Psoas muscle (tissue), 8 donors: ENCODE results near the gene FOXN3. TPM values are rescaled to one million over a fixed set of nuclear protein-coding genes. Genes with fewer than 3 reads are reported as not detected.

ENCODE experiments used
- ATAC-seq, 4 donors: fragments of 200-7000 bp; cut with Tn5 transposase; one replicate each; pipeline ENCODE4 v1.9.1; 2020; ENCODE audit warnings: moderate library complexity in 3 of 4, mild to moderate bottlenecking in 2 of 4
- DNase-seq, 2 donors: peaks; one replicate each; pipeline ENCODE4 v3.0.0-alpha.2; 2020
- H3K27ac ChIP-seq: fragments of 200-600 bp; one replicate; pipeline ENCODE4 v1.8.0; 2022
- H3K27me3 ChIP-seq, 3 donors: fragments of 200-600 bp in 1 of 3; one replicate each; pipeline versions ENCODE4 v1.6.1 to v1.8.0; 2013 to 2022; ENCODE audit warnings: low read length in 2 of 3, mild to moderate bottlenecking in 2 of 3, moderate library complexity in 1 of 3; ENCODE audit not compliant: insufficient read depth in 3 of 3
- H3K36me3 ChIP-seq, 2 donors: fragments of 200-600 bp in 1 of 2; one replicate each; pipeline versions ENCODE4 v1.6.1 to v1.8.0; 2013 to 2022; ENCODE audit warnings: low read depth in 1 of 2, mild to moderate bottlenecking in 1 of 2, moderate library complexity in 1 of 2; ENCODE audit not compliant: insufficient read depth in 1 of 2
- H3K4me1 ChIP-seq: fragments of 200-600 bp; one replicate; pipeline ENCODE4 v1.8.0; 2022
- H3K4me3 ChIP-seq: fragments of 200-600 bp; one replicate; pipeline ENCODE4 v1.8.0; 2022; ENCODE audit warnings: mild to moderate bottlenecking
- H3K9me3 ChIP-seq: fragments of 200-600 bp; one replicate; pipeline ENCODE4 v1.8.0; 2022
- CTCF ChIP-seq: fragments of 200-600 bp; IDR thresholded peaks from one replicate; pipeline ENCODE4 v1.8.0; 2022; ENCODE audit warnings: antibody characterized with exemption
- WGBS, 3 donors: extraction: QIAGEN DNeasy Blood & Tissue Kit; methylation state at CpG; one replicate each; pipeline versions ENCODE4 v1.1.6 to v1.1.7; 2013; 5-methylcytosine and 5-hydroxymethylcytosine counted together
- intact Hi-C, 2 donors: fragments of 100-400 bp; cut with DNase I; formaldehyde crosslinking; loops; one replicate each; pipeline versions ENCODE4 v1.11.0 to v1.14.2; 2022
- polyA plus RNA-seq, 3 donors: library from polyadenylated mRNA; stranded (reverse); fragments of 200-250 nt; gene quantifications; one replicate each; pipeline ENCODE4 v1.2.3, GENCODE V29; 2013
- total RNA-seq, 4 donors: library from RNA; stranded (reverse); fragmentation: NEBNext Ultra II Directional in 2 of 4; extraction: Animal tissue kit (Norgen Biotek cat#: 25700) in 2 of 4; gene quantifications; one replicate each; pipeline versions ENCODE4 v1.2.1 to v1.2.4, GENCODE V29; 2021 to 2023
- donor health status: healthy with polysubstance abuse.
- donor health status: DM: no; HTN: no; CAD: no; lungs with moderate emphysema.
- donor health status: Bipolar disorder and iron deficiency.
- donor health status: healthy.
- donor health status: DM: yes; HTN: yes; CAD: no.
- donor health status: DM: no; HTN: no; CAD: no.
- donor health status: DM: no; HTN: no; CAD: no.
- donor health status: DM: yes; HTN: yes; CAD: no.

The FOXN3 gene
- total and polyA plus RNA-seq, 7 donors: 10.1 to 123 (median 73.6) TPM

- ATAC-seq (no peak), DNase-seq (no peak)
- no peaks in the 10 kb centered on the region for H3K36me3 ChIP-seq
- H3K4me3 ChIP-seq: no peak overlapping the region
- peaks cover 6% of the 10 kb centered on the region for H3K9me3 ChIP-seq
- no peaks in the 10 kb centered on the region for H3K4me1 ChIP-seq
- no peak for TF ChIP-seq CTCF
- H3K27ac ChIP-seq: no peak overlapping the region
- no peaks in the 10 kb centered on the region for H3K27me3 ChIP-seq
- intact Hi-C loops: no loop called here
- 72 to 77% (median 75%) methylated on average over 4 of the region's 4 CpGs for WGBS, 3 donors
Measured at GRCh38 chr14:89125216-89125615, 291.8 kb downstream of the FOXN3 start.

GRCh38 chr14:89123851-89124250 lies 293.2 kb downstream of the FOXN3 start:
- DNase-seq (no peak), ATAC-seq (no peak)
- no peak for TF ChIP-seq CTCF
- H3K27ac ChIP-seq: no peak overlapping the region
- H3K27me3 ChIP-seq: no peaks in the 10 kb centered on the region
- intact Hi-C loops: no loop called here
- no peaks in the 10 kb centered on the region for H3K4me1 ChIP-seq
- WGBS, 3 donors: 43 to 74% (median 50%) methylated on average over 1 of the region's 1 CpG
- peaks cover 7% of the 10 kb centered on the region for H3K9me3 ChIP-seq
- no peaks in the 10 kb centered on the region for H3K36me3 ChIP-seq
- H3K4me3 ChIP-seq: no peak overlapping the region

GRCh38 chr14:89123215-89123614 lies 293.8 kb downstream of the FOXN3 start:
- Histone ChIP-seq H3K4me3 (no peak overlapping the region), H3K36me3 (no peaks in the 10 kb centered on the region), H3K9me3 (peaks cover 7% of the 10 kb centered on the region), H3K27me3 (no peaks in the 10 kb centered on the region), H3K4me1 (no peaks in the 10 kb centered on the region), H3K27ac (no peak overlapping the region)
- ATAC-seq (no peak), DNase-seq (no peak)
- WGBS, 3 donors: 89 to 91% (median 90%) methylated on average over 10 of the region's 10 CpGs
- no peak for TF ChIP-seq CTCF
- intact Hi-C loops: no loop called here

GRCh38 chr14:89121968-89122620 lies 294.9 kb downstream of the FOXN3 start:
- ATAC-seq: no peak
- Histone ChIP-seq H3K4me1 (no peaks in the 10 kb centered on the region), H3K9me3 (peaks cover 7% of the 10 kb centered on the region), H3K36me3 (no peaks in the 10 kb centered on the region), H3K4me3 (no peak overlapping the region), H3K27ac (no peak overlapping the region), H3K27me3 (no peaks in the 10 kb centered on the region)
- 14 to 29% (median 22%) methylated on average over 4 of the region's 4 CpGs for WGBS, 3 donors
- intact Hi-C loops: no loop called here
- no peak for TF ChIP-seq CTCF
- DNase-seq: no peak

GRCh38 chr14:89117012-89117411 lies 300.0 kb downstream of the FOXN3 start:
- ATAC-seq: no peak
- TF ChIP-seq CTCF: no peak
- WGBS, 3 donors: 68 to 73% (median 72%) methylated on average over 5 of the region's 5 CpGs
- Histone ChIP-seq H3K27ac (no peak overlapping the region), H3K27me3 (no peaks in the 10 kb centered on the region), H3K36me3 (no peaks in the 10 kb centered on the region), H3K4me3 (no peak overlapping the region), H3K4me1 (no peaks in the 10 kb centered on the region), H3K9me3 (peaks cover 7% of the 10 kb centered on the region)
- intact Hi-C loops: no loop called here
- DNase-seq: no peak
